ENCODE measurements around the gene SLC16A13.
"Not testable (repeated sequence)": the region's sequence is repeated elsewhere in the genome, so short reads cannot be mapped to it uniquely, and the experiment has no call there.

The SLC16A13 gene

GRCh38 chr17:7035591-7036368 is at the start of gene SLC16A13:
SLC16A13 (plus strand) TSS chr17:7036015; CDS start chr17:7036383, 368 bp downstream.
- peak; percentile 95 to 98 (median 96) for DNase-seq (ENCODE audit: low read depth in 3 of 3)

DNA sequence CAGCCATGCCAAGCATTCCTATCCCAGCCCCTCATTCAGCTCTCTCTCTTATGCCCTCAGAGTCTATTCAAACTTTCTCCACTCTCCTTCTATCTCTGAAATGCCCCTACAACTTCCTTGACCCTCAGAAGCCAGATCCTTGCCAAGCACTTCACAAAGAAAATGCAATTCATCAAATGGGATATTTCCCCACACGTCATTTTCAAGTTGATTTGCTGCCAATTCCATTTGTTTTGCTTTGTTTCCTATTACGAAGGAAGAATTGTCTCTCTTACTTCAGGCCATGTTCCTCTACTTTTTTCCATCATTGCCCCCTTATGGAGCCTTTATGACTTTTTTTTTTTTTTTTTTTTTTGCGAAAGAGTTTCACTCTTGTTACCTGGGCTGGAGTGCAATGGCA is 49.1 kb upstream of the SLC16A13 start:
- no peak for DNase-seq (ENCODE audit: low read depth in 3 of 3)

DNA sequence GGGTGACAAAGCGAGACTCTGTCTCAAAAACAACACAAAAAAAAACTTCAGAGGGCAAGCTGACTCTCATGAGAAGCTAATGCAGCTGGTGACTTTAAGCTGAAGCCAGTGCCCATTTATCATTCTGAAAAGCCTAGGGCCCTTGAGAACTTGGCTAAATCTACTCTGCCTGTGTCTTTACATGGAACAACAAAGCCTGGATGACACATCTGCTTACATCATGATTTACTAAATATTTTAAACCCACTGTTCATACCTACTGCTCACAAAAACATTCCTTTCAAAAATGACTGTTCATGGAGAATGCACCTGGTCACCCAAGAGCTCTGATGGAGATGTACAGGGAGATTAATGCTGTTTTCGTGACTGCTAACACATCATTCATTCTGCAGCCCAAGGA is 46.0 kb upstream of the SLC16A13 start:
- DNase-seq (ENCODE audit: low read depth in 3 of 3) = no peak

- DNase-seq (ENCODE audit: low read depth in 3 of 3) = not testable (repeated sequence)
Observed at GRCh38 chr17:6993613-6994056, 42.2 kb upstream of the SLC16A13 start.

- DNase-seq (ENCODE audit: low read depth in 3 of 3) = no peak
Observed at GRCh38 chr17:6994118-6994598, 41.7 kb upstream of the SLC16A13 start.

GRCh38 chr17:6994666-6995256 is 41.1 kb upstream of the SLC16A13 start:
- DNase-seq (ENCODE audit: low read depth in 3 of 3) = no peak

DNA sequence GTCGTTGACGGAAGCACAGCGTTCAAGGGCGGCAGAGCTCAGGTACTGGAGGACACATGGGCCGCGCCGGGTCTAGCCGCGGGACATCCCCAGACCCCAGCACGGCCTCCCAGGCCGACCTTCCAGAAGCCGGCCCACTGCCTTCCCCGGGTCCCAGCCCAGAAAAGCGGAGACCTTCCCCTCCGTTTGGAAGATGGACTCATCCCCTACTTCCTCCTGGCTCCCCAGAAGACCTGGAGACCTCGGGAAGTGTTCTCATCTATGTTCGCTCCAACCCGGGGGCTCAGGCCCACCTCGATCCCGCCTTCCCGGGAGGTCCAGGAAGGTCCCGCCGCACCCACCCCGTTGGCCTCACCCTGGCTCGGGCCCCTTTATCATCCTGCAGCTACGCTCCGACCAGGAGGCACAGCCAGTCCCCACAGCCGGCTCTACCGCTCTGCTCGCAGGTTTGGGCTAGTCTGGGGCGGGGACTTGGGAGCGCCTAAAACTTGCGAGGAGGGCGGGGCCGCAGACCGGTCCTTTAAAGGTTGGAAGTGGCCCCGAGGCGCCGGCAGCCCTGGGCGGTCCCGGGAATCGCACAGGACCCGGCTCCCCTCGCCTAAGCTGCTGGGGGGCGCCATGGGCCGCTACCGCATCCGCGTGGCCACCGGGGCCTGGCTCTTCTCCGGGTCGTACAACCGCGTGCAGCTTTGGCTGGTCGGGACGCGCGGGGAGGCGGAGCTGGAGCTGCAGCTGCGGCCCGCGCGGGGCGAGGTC is 40.1 kb upstream of the SLC16A13 start, which contains the start of gene ALOX12:
Gene ALOX12, plus strand, starts transcription at position 550 of the 756 bp plus-strand sequence. Its CDS starts 69 bp downstream, at position 619.
- no peak for DNase-seq (ENCODE audit: low read depth in 3 of 3)

GRCh38 chr17:6996256-6997011 is 39.4 kb upstream of the SLC16A13 start:
- DNase-seq (ENCODE audit: low read depth in 3 of 3) = no peak

DNA sequence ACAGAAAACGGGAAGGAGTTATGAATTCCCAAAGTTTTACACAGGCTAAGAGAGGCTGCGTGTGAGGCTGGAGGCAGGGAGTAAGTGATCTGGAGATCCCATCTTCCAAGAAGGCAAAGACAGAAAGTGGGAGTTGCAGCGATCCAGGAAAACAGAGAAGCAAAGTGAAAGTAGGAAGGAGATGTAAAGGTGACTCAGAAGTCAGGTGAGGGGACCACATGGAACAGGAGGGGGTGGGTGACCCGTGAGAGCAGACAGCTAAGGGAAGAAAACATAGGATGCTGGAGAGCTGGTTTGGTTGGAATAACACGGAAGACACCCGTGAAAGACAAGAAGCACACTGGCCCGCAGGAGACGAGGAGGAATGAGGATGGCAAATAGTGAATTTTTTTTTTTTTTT is 38.6 kb upstream of the SLC16A13 start:
- no peak for DNase-seq (ENCODE audit: low read depth in 3 of 3)

DNA sequence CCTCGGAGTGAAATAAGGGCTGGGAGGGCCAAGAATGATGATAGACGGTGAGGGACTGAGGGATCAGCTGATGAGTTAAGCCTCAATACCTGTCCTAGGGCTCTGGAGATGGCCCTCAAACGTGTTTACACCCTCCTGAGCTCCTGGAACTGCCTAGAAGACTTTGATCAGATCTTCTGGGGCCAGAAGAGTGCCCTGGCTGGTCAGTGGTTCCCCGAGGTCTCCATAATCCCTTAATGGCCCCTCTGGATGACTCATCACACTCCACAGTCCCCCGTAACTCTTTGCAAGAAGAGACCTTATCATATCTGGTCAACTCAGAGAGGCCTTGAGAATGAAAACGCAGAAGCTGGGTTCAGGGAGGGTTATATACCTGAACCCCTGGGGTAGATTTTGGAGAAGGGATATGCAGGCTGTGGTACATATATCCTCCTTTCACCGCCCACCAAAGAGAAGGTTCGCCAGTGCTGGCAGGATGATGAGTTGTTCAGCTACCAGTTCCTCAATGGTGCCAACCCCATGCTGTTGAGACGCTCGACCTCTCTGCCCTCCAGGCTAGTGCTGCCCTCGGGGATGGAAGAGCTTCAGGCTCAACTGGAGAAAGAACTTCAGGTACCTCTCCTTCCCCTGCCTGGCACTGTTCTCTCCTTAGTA is 36.8 kb upstream of the SLC16A13 start:
- no peak for DNase-seq (ENCODE audit: low read depth in 3 of 3)

DNA sequence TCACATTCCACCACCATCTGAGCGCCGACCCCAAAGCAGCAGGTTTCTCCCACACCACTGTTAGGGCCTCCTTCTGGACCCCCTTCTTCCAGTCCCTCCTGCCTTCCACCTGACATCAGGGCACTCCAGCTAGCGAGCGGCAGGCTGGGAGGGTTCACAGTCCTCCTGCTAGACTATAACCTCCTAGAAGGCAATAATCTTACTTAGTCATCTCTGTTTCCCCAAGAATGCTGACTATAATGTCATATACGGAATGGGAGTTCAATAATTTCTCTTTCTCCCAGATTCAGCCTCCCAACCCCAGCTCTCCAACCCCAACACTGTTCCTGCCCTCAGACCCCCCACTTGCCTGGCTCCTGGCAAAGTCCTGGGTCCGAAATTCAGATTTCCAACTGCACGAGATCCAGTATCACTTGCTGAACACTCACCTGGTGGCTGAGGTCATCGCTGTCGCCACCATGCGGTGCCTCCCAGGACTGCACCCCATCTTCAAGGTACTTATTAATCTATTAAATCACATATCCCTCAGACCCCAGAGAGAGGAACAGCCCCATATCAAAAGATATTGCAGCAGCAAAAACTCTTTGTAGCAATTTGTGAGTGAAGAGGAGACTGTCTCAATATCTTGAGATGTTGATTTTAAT is 34.4 kb upstream of the SLC16A13 start:
- DNase-seq (ENCODE audit: low read depth in 3 of 3) = no peak

- DNase-seq (ENCODE audit: low read depth in 3 of 3) = no peak
Observed at GRCh38 chr17:7002288-7003047, 33.3 kb upstream of the SLC16A13 start.

DNA sequence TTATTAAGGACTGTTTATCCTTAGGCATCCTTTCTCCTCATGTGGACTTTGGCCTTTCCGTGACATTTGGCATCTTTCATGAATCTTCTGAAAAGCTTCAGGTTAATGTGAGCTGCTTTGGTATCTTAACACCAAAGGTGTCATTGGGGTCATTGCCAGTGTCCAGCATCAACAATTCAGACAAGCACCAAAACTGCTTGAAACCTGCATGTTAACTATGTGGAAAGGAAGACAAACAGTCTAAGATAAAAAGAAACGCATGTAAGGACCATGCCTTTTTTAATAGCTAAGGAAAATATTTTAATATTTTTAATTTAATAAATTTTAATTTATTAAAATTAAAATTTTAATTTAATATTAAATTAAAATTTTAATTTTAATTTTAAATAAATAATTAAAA is 32.1 kb upstream of the SLC16A13 start:
- no peak for DNase-seq (ENCODE audit: low read depth in 3 of 3)

DNA sequence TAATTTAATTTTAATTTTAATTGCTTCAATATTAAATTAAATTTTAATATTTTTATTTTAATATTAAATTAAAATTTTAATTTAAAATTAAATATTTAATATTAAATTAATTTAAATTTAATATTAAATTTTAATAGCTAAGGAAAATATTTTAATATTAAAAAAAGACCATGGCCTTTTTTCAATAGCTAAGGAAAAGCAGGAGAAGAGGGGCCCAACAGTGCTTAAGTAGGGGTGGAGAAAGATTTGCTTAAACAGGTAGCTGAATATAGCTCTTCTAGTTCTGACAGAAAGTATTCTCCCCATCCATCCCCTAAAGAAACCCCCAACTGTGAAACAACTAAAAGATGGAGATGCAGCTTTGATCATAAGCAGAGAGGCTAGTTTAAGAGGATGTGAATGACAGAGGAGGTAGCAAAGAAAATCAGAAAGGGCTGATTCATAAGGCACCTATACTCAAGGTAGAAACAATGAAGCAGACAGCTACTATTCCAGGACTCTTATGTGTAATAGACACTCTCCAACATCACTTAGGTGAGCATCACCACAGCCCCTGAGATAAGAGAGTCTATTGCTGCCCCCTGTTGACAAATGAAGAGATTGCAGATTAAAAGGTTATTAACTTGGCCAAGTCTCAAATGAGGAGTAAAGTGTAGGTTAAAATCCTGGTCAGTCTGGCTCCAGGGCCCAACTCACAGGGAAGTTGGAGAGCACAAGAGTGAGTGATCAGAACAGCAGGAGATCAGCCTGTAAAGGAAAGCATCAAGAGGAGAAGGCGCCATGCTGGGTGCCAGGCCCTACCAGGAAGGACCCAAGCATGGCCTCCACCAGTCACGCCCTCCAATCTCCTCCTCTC is 31.2 kb upstream of the SLC16A13 start:
- no peak for DNase-seq (ENCODE audit: low read depth in 3 of 3)

DNA sequence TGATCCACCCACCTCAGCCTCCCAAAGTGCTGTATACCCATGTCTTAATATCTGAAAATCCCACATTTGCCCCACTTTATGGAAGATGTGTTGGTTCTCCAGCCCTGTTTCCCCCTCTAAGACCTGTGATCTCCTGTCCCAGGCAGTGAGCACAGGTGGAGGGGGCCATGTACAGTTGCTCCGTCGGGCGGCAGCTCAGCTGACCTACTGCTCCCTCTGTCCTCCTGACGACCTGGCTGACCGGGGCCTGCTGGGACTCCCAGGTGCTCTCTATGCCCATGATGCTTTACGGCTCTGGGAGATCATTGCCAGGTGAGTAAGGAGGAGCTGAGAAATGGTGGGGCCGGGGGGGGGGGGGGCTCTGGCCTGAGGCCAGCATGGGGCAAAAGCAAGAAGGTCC is 30.1 kb upstream of the SLC16A13 start:
- DNase-seq (ENCODE audit: low read depth in 3 of 3) = no peak

DNA sequence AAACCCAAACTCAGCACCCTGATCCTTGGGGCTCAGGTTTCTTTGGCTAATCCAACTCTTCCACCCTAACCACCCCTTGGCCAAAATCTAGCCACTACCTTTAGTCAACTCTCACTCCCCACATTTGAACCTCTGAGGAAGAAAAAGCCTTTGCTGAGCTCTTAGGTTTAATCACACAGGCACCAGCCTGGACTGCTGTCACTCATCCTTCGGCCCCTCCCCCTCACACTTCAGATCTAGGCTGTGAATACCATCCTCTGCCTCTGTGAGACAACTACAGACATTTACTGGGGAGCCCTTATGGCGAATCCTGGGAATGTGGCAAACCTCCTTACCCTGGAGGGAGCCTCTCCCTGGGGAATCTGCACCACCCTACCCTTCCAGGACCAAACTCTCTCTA is 28.7 kb upstream of the SLC16A13 start:
- no peak for DNase-seq (ENCODE audit: low read depth in 3 of 3)

DNA sequence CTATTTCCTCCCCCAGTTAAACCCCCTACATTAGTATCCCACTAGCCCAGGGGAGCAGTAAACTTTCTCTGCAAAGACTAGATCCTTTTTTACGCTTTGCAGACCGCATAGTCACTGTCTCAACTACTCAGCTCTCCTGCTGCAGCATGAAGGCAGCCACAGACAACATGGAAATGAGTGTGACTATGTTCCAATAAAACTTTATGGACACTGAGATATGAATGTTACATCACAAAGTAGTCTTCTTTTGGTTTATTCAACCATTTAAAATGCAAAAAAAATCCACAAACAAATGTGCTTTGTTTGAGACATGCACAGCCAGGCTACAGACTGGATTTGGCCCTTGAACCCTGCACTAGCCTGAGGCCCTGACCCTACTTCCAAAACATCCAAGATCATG is 25.3 kb upstream of the SLC16A13 start:
- DNase-seq (ENCODE audit: low read depth in 3 of 3) = no peak

DNA sequence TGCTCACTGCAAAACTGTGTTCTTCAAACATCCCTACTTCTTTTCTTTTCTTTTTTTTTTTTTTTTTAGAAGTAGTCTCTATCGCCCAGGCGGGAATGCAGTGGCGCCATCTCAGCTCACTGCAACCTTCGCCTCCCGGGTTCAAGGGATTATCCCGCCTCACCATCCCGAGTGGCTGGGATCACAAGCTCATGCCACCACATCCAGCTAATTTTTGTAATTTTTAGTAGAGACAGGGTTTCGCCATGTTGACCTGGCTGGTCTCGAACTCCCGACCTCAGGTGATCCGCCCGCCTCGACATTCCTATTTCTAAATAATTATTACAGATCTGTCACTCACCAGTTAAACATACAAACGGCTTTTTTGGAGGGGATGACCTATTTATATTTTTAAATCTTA is 24.4 kb upstream of the SLC16A13 start:
- DNase-seq (ENCODE audit: low read depth in 3 of 3) = no peak

DNA sequence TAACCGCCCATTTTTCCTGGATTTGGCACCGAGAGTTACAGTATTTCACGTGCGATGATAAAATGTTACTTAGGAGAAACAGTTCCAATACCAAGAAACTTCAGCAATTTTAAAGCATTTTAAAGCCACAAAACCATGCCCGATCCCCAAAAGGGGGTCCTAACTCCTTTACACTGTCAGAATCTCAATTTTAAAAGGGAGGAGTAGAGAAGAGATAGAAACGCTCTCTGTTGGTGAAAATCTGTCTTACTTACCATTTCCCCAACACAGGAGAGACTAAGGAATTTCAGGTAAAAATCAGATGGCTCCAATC is 23.9 kb upstream of the SLC16A13 start:
- DNase-seq (ENCODE audit: low read depth in 3 of 3) = no peak
